Mesothelial cell of epicardium (in vitro differentiated cells): Measurements from ENCODE around the gene PACS2. TPM values are rescaled to one million over a fixed set of nuclear protein-coding genes. Genes with fewer than 3 reads are reported as not detected.

Experiments used
- DNase-seq, 2 experiments: peaks; one replicate each; pipeline ENCODE4 v3.0.0; 2021; ENCODE audit warnings: low spot score in 2 of 2; ENCODE audit not compliant: unreplicated experiment in 2 of 2
- H3K27ac Mint-ChIP-seq: 2 replicates; pipeline ENCODE4 v1.8.0; 2021; ENCODE audit warnings: mixed read lengths
- H3K27me3 Mint-ChIP-seq: 2 replicates; pipeline ENCODE4 v1.8.0; 2021; ENCODE audit warnings: low read depth, mixed read lengths
- H3K36me3 Mint-ChIP-seq: 2 replicates; pipeline ENCODE4 v1.8.0; 2021; ENCODE audit warnings: mixed read lengths
- H3K4me1 Mint-ChIP-seq: 2 replicates; pipeline ENCODE4 v1.8.0; 2021; ENCODE audit warnings: mixed read lengths
- H3K4me3 Mint-ChIP-seq: 2 replicates; pipeline ENCODE4 v1.8.0; 2021; ENCODE audit warnings: mild to moderate bottlenecking, moderate library complexity, mixed read lengths
- H3K9me3 Mint-ChIP-seq: 2 replicates; pipeline ENCODE4 v1.8.0; 2021; ENCODE audit warnings: mixed read lengths
- total RNA-seq: library from RNA; stranded (reverse); gene quantifications from 3 replicates; pipeline ENCODE4 v1.2.1, GENCODE V29; 2021
- TF ChIP-seq, protein P1 (sequence below): fragments of 200-600 bp; sonication (generic); IDR thresholded peaks from one replicate; pipeline ENCODE4 v1.5.0; 2021; ENCODE audit warnings: antibody characterized with exemption; ENCODE audit not compliant: unreplicated experiment

PACS2 gene
- total RNA-seq, 1 donor from 2014 or later: 147 TPM

DNA sequence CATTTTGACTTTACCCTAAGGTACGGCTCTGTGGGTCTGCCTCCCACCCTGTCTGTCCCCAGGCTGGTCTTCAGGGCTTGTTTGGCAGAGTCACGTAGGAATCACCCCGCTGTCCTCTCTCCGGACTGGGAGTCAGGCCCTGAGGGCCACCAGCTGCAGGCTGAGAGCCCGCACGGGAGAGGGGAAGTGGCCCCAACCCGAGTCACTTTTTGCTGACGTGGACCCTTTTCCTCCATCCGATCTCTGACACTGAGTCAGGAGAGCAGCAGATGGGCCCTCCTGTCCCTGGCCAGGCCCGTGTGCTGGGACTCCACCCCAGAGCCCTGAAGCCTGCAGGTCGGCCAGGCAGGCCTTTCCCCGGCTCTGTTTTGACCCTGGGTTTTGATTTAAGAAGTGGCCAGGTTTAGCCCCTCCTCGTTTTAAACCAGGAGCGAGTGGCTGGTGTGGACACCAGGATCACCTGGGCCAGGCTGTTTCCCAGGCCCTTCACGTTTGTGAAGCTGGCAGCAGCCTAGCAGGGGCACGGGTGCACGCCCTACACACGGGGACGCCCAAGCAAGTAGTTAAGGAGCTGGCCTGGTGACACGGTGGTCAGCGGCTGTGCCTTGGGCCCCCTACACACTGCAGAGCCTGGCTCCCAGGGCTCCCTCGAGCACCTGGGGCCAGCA is 71.3 kb downstream of the PACS2 start:
- Mint-ChIP-seq H3K4me3 (no peak overlapping the region), H3K9me3 (no peaks in the 10 kb centered on the region), H3K27me3 (no peaks in the 10 kb centered on the region), H3K27ac (no peak overlapping the region), H3K4me1 (no peaks in the 10 kb centered on the region), H3K36me3 (peaks cover 6% of the 10 kb centered on the region)
- TF ChIP-seq, protein P1, sequence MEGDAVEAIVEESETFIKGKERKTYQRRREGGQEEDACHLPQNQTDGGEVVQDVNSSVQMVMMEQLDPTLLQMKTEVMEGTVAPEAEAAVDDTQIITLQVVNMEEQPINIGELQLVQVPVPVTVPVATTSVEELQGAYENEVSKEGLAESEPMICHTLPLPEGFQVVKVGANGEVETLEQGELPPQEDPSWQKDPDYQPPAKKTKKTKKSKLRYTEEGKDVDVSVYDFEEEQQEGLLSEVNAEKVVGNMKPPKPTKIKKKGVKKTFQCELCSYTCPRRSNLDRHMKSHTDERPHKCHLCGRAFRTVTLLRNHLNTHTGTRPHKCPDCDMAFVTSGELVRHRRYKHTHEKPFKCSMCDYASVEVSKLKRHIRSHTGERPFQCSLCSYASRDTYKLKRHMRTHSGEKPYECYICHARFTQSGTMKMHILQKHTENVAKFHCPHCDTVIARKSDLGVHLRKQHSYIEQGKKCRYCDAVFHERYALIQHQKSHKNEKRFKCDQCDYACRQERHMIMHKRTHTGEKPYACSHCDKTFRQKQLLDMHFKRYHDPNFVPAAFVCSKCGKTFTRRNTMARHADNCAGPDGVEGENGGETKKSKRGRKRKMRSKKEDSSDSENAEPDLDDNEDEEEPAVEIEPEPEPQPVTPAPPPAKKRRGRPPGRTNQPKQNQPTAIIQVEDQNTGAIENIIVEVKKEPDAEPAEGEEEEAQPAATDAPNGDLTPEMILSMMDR: no peak
- DNase-seq: no peak

DNA sequence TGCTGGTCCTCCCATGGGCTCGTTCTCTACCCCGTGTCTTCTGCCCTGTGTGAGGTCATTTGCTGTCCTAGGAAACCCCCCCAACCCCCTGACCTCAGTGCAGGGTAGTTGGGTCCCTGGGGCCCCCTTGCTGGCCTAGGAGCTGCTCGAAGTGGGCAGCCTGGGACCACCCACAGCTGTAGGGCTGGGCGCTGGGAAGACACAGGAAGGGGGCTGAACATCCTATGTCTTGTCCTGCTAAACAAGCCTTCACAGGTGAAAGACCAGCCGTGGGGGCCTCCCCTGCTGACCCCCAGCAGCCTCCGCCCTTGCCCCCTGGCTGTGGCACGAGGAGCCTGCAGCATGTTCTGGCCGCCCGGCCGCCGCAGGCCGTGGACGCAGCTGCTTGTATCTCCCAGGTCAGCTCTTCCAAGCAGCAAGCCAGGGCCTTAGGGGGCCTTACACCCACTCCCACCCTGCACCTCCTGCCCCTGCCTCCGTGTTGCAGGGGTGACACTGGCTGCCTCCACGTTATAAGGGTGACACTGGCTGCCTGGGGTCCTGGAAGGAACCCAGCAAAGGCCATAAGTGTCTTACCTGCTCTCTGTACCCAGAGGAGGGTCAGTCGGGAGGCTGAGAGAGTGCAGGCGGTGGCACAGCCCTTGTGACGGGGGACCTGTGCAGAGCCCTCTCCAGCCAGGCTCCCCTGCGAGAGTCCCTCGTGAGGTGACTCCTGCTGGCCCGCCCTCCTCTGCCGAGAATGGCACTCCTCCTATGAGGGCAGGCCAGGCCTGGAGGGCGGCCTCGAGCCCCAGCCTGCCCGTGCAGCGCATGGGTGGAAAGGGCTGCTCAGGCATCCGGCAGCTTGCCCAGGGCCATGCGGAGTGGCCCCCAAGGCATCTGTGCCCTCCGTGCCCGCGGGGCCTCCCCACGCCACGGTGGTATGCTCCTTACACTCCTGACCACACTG is 72.3 kb downstream of the PACS2 start:
- Mint-ChIP-seq H3K27me3 (no peaks in the 10 kb centered on the region), H3K9me3 (no peaks in the 10 kb centered on the region), H3K36me3 (peaks cover 6% of the 10 kb centered on the region), H3K27ac (no peak overlapping the region), H3K4me3 (no peak overlapping the region), H3K4me1 (no peaks in the 10 kb centered on the region)
- peak in 1 of 2 experiments; percentile 16 for DNase-seq
- TF ChIP-seq, protein P1: no peak

DNA sequence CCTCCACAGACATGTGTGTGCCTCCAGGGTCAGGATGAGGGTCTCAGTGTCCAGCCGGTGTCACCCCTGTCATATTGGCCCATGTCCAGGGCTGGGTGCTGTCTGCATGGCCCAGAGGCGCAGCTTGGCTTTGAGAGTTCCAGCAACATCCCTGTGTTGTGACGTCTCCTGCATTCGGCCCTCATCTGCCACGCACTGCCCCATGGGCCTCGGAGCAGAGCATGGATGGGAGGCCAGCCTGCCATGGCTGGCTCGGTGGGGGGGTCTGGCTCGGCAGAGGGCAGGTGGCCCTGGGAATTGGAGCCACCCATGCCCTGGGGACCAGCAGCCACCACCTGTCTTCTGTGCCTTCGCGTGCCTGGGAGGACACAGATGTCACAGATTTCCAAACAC is 73.0 kb downstream of the PACS2 start:
- no peak overlapping the region for H3K4me3 Mint-ChIP-seq
- H3K27me3 Mint-ChIP-seq: no peaks in the 10 kb centered on the region
- H3K36me3 Mint-ChIP-seq: peaks cover 5% of the 10 kb centered on the region
- no peak for DNase-seq
- H3K27ac Mint-ChIP-seq: no peak overlapping the region
- no peaks in the 10 kb centered on the region for H3K9me3 Mint-ChIP-seq
- TF ChIP-seq, protein P1: no peak
- no peaks in the 10 kb centered on the region for H3K4me1 Mint-ChIP-seq

DNA sequence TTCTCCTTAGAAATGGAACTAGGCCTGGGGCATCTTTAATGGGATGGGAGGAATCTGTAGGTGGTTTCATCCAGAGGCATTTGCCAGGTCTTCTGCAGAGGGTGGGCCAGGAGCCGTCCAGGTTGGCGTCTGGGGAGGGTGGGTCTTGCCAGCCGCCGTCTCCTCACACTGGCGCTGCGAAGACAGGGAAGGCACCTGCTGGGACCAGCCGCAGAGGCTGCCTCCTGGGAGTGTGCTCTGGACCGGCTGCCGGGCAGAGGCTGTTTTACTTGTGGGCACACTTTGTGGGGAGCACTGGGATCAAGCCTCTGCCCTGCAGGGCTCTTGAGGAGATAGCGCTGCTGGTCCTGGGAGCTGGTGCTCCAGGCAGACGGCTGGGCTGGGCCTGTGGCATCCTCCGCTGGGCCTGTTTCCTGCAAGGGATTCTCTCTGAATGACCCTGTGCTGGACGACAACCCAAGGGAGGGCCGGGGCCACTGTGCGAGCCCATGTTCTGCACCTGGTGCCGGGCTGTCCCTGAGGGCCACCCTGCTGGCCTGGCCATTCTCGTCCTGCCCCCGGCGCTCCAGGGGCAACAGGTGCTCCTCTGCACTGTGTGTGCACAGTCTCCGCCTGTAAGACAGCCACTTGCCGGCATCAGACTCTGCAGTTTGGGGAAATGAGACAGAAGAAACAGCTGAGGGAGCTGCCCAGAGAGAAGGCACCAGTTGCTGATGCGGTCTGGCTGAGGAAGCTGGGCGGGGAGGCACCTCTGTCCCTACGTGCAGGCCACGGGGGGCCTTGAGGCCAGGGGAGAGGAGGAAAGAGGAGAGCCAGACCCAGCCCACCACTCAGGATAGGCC is 73.8 kb downstream of the PACS2 start:
- Mint-ChIP-seq H3K36me3 (peaks cover 5% of the 10 kb centered on the region), H3K4me1 (no peaks in the 10 kb centered on the region), H3K27me3 (no peaks in the 10 kb centered on the region), H3K9me3 (no peaks in the 10 kb centered on the region), H3K27ac (no peak overlapping the region), H3K4me3 (no peak overlapping the region)
- TF ChIP-seq, protein P1: no peak
- no peak for DNase-seq

DNA sequence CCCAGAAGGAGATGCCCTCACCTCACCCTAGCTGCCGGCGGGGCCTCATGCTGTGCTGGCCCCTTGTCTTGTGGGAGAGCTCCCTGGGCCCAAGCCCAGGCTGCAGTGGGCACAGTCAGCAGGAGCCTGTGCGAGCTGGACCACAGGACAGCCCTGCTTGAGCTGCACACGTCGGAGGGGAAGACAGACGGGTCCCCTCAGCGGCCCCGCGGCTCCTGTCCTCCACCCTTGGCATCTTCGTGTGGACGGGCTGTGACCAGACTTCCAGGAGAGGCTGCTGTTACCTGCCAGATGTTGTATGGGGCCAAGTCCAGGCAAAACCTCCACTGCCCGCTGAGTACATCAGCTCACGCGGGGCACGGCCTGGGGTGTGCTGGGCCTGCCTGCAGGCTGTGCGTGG is 74.4 kb downstream of the PACS2 start:
- no peak overlapping the region for H3K27ac Mint-ChIP-seq
- no peak overlapping the region for H3K4me3 Mint-ChIP-seq
- peaks cover 2% of the 10 kb centered on the region for H3K36me3 Mint-ChIP-seq
- TF ChIP-seq, protein P1: no peak
- H3K27me3 Mint-ChIP-seq: no peaks in the 10 kb centered on the region
- no peaks in the 10 kb centered on the region for H3K9me3 Mint-ChIP-seq
- no peaks in the 10 kb centered on the region for H3K4me1 Mint-ChIP-seq
- no peak for DNase-seq
